Measurements from ENCODE around the gene SKAP2.
"Not testable (repeated sequence)": the region's sequence is repeated elsewhere in the genome, so short reads cannot be mapped to it uniquely, and the experiment has no call there.

Gene SKAP2

GRCh38 chr7:26857170-26857505 lies 7.3 kb downstream of the SKAP2 start:
- no peak for DNase-seq

DNA sequence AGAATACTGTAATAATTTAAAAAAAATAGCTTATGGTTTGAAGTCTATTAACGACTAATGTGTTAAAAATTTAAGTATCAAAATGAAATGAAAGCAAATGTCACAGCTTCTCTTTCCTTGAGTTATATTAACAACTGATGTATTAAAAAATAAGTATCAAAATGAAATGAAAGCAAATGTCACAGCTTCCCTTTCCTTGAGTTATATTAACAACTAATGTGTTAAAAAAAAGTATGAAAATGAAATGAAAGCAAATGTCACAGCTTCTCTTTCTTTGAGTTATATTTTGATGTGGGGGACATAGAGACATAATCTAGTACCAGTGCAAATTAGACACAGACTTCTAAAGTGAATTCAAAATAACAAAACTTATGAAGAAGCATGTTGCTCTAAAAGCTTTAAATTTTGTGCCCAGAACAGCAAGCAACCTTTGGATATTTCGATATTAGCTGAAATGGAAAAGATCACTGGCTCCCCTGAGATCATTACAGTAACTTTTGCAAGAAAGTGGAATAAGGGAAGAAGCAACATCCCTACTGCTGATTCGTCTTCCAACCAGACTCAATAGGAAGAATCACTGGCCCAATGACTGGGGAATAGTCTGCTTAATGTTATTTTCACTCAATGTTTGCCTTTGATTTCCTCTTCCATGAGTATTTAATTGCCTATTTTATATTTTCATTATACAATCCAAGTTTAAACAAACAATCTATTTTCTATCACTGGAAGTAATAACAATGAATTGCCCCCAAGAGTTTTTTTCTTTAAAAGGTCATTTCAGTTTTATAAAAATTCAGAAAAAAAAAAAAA lies 8.0 kb downstream of the SKAP2 start:
- no peak for DNase-seq

DNA sequence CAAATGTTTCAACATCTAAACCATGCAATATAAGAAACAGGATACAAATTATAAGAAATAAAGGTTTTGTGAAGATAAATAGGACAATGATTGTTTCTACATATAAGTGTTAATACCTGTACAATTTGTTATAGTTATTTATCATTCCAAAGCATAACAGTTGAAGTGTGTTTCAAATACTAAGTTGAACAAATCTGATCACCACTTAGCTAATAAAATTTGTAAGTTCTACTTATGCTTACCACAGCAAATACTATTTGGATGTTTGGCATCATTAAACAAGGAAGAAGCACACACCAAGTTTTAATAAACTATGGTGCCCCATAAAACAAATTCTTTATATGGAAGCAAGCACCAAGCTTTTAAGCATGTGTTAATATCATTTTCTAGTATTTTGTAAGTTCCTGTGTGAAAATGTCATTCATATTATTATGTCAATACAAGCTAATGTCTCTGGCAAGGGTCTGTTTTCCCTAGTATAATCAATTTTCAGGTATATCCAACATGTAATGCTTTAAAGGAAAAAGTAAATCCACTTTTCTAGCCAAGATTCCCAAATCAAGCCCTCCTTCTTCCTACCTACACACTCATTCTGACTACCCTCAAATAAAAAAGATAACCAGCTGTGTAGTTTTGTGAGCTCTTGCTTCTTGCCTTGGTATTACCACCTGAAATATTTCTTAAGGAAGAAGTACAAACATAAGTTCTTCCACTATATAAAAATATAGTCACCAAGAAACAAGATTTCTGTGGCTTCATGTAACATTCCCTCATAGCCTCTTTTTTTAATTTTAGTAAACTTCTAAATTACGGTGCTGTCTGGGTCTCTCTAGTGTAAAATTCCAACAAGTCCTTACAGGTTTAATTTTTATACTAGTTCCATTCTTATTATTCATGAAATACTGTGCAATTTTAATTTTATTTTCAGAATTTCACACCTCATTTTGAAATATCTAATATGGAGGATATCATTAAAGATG lies 9.2 kb downstream of the SKAP2 start:
- DNase-seq = no peak

- no peak for DNase-seq
Observed at GRCh38 chr7:26853788-26854393, 10.5 kb downstream of the SKAP2 start.

DNA sequence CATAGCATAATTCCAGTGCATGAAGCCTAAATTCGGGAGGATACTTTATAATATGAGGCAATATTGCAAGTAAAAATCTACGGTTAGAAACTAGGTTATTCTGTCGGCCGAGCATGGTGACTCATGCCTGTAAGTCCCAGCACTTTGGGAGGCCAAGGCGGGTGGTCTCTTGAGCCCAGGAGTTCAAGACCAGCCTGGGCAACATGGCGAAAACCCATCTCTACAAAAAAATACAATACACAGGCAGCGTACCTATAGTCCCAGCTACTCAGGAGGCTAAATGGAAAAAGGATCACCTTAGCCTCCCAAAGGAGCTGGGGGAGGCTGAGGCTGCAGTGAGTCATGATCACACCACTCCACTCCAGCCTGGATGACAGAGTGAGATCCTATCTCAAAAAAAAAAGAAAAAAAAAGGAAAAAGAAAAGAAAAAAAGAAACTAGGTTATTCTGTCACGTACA lies 14.2 kb downstream of the SKAP2 start:
- no peak for DNase-seq

- DNase-seq = no peak
Observed at GRCh38 chr7:26843705-26844104, 20.7 kb downstream of the SKAP2 start.

DNA sequence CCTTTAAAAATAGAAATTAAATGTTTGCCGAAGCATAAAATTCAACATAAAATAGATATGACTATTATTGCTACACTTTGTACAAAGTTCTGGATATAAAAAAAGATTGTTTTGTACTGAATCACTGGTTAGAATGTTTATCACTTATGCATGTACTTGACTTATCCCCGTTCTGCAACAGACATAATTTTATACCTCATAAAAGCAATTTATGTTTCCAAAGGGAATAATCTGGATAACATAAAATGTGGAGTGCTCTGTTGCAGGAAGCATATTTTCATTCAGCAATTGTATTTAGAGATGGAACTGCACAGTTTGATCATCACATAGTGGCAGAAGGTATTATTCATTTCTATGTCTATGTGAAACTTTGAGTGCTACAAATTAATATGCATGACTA lies 21.5 kb downstream of the SKAP2 start:
- no peak for DNase-seq

GRCh38 chr7:26841003-26841739 lies 23.2 kb downstream of the SKAP2 start:
- DNase-seq = no peak

DNA sequence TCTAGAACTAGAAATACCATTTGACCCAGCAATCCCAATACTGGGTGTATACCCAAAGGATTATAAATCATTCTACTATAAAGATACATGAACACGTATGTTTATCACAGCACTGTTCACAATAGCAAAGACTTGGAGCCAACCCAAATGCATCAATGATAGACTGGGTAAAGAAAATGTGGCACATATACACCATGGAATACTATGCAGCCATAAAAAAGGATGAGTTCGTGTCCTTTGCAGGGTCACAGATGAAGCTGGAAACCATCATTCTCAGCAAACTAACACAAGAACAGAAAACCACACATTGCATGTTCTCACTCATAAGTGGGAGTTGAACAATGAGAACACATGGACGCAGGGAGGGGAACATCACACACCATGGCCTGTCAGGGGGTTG lies 27.6 kb downstream of the SKAP2 start:
- DNase-seq = not testable (repeated sequence)

DNA sequence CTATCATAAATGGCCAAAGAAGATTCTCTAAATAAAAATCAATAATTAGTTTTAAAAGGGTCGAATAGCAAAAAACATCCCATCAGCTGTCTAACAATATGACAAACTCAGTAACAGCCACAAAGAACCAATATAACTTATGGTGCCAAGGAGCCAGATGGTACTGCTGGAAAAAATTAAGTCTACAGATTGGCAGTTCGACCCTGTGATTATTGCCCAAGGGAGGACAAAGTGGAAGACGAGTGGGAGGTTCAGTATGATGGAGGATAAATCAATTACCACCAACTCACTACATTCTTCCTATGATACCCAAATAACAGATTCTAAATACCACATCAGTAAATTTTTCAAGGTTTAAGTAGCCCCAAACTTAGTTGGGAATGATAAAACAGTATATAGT lies 49.0 kb downstream of the SKAP2 start:
- no peak for DNase-seq

GRCh38 chr7:26813432-26813831 lies 51.0 kb downstream of the SKAP2 start:
- no peak for DNase-seq

GRCh38 chr7:26794541-26794940 lies 69.8 kb downstream of the SKAP2 start:
- DNase-seq = no peak

GRCh38 chr7:26792576-26792975 lies 71.8 kb downstream of the SKAP2 start:
- no peak for DNase-seq

DNA sequence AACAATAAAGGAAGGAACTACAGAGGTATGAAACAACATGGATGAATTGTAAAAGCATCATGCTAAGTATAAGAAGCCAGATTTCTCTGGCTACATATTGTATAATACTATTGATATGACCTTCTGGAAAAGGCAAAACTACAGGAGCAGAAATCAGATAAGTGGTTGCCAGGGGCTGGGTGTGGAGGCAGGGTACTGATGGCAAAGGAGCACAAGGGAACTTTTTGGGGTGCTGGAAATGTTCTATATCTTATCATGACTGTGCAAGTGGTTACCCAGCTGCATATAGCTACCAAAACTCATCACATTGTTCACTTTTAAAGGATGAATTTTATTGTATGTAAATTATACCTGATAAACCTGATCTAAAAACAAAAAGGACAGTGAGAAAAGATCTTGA lies 72.4 kb downstream of the SKAP2 start:
- DNase-seq = no peak

GRCh38 chr7:26789481-26790184 lies 74.8 kb downstream of the SKAP2 start:
- no peak for DNase-seq

DNA sequence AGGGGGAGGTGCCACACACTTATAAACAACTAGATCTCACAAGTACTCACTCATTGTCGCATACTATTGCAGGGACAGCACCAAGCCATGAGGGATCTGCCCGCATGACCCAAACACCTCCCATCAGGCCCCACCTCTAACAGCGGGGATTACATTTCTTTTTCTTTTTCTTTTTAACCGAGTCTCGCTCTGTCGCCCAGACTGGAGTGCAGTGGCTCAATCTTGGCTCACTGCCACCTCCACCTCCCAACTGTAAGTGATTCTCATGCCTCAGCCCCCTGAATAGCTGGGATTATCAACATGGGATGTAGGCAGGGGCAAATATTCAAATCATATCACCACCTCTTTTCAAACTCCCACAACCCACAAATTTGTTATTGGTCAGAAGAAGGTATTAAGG lies 76.7 kb downstream of the SKAP2 start:
- no peak for DNase-seq

DNA sequence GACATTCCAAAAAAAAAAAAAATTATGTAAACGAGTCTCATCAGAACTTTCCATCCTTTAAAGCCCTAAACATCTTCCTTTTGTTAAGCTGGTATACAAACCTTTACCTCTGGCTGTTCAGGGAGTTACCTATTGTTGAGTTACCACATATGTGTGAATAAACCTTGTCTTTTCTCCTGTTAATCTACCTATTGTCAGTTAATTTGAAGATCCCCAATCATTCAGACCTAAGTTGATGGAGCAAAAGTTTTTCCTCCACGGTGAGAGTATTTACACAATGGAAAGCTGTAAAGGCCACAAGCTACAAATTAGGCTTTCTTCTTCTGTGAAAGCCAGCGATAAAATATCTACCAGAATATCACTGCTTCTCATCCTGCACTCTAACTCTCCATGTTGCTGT lies 80.3 kb downstream of the SKAP2 start:
- no peak for DNase-seq

DNA sequence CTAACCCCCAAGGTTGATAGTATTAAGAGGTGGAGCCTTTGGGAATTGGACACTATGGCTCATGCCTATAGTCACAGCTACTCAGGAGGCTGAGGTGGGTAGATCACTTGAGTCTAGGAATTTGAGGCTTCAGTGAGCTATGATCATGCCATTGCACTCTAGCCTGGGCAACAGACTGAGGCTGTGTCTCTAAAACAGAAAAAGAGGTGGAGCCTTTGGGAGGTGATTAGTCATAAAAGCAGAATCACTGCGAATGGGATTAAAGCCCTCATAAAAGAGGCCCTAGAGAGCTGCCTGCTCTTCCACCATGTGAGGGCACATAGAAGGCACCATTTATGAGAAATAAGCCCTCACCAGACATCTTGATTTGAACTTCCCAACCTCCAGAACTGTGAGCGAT lies 81.9 kb downstream of the SKAP2 start:
- DNase-seq = no peak

DNA sequence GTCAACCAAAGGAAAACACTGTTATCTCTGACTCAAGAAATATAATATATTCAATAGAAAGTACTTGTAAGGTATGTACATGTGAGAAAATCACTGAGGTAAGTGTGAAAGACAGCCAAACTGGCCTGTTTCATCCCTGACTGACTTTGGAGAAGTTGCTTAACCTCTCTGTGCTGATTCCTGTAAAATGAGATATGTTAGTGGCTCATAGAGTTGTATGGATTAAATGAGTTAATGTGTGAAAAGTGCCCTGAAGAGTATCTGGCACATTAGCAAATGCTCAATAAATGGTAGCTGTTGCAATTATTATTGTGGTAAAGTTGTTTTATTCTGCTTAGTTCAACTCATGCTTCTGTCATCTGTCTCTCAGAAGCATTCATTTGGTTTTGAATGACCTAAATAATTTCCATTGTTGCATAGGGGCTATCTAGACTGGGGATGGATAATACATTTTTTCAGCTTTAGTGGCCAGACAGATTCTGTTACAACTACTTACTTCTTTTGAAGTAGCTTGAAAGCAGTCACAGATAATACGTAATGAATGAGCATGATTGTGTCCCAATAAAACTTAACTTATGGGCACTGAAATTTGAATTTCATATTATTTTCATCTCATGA lies 84.3 kb downstream of the SKAP2 start:
- no peak for DNase-seq

DNA sequence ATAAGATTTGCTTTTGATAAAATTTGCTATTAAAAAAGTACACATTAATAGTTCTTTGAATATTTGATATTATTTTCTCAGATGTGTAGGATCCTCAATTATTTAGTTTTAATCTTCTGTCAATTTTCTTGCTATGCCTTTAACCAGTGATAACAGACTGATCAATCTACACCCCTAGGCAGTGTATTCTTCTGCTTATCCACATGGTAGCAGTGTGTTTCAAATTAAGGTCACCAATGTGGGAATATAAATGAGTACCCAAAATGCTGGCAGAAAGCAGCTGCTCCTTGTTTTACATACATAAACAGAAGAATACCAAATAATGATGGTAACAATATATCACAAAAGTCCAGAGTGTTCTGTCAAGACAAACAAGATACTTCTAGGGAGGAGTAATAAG lies 87.0 kb downstream of the SKAP2 start:
- no peak for DNase-seq

DNA sequence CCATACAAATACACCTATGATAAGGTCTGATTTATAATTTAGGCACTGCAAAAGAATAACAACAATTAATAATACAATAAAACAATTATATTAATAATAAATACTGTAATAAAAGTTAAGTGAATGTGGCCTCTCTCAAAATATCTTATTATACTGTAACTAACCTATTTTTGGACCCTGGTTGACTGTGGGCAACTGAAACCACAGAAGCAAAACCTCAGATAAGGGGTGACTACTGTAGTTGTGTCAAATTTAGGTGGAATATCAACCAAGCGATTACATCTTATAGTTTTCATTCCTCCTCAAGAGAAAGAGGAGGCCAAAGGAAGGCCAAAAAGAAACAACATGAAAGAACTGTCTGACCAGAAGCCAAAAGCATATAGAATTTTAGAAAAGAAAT lies 103.9 kb downstream of the SKAP2 start:
- DNase-seq = no peak

- no peak for DNase-seq
Observed at GRCh38 chr7:26759108-26759507, 105.3 kb downstream of the SKAP2 start.
